GM19035 (cell line): Measurements from ENCODE around the gene RPRD1B.

ENCODE experiments used
- ATAC-seq: cut with Tn5 transposase; IDR thresholded peaks from one replicate; pipeline ENCODE4 v1.9.1; 2021; ENCODE audit not compliant: unreplicated experiment

Gene RPRD1B

GRCh38 chr20:38034108-38034649, 633 bp downstream of the RPRD1B start:
- ATAC-seq, result peak; percentile 8

- no peak for ATAC-seq
Measured at GRCh38 chr20:38034961-38035360, 1.4 kb downstream of the RPRD1B start.

- no peak for ATAC-seq
Measured at GRCh38 chr20:38036366-38036765, 2.8 kb downstream of the RPRD1B start.

GRCh38 chr20:38040276-38040675, 6.7 kb downstream of the RPRD1B start:
- ATAC-seq, result no peak

GRCh38 chr20:38043512-38044300, 10.2 kb downstream of the RPRD1B start:
- ATAC-seq, result no peak

- no peak for ATAC-seq
Measured at GRCh38 chr20:38044685-38045084, 11.1 kb downstream of the RPRD1B start.

- ATAC-seq, result no peak
Measured at GRCh38 chr20:38046572-38046971, 13.0 kb downstream of the RPRD1B start.

GRCh38 chr20:38049800-38050199, 16.3 kb downstream of the RPRD1B start:
- no peak for ATAC-seq

GRCh38 chr20:38050686-38051085, 17.1 kb downstream of the RPRD1B start:
- no peak for ATAC-seq

- no peak for ATAC-seq
Measured at GRCh38 chr20:38052870-38053269, 19.3 kb downstream of the RPRD1B start.

GRCh38 chr20:38054647-38055046, 21.1 kb downstream of the RPRD1B start:
- no peak for ATAC-seq

GRCh38 chr20:38055294-38055693, 21.7 kb downstream of the RPRD1B start:
- no peak for ATAC-seq

GRCh38 chr20:38055848-38056247, 22.3 kb downstream of the RPRD1B start:
- ATAC-seq, result no peak

- no peak for ATAC-seq
Measured at GRCh38 chr20:38057351-38057972, 23.9 kb downstream of the RPRD1B start.

GRCh38 chr20:38059832-38060231, 26.3 kb downstream of the RPRD1B start:
- no peak for ATAC-seq

- no peak for ATAC-seq
Measured at GRCh38 chr20:38060536-38060935, 27.0 kb downstream of the RPRD1B start.

GRCh38 chr20:38061109-38061508, 27.6 kb downstream of the RPRD1B start:
- no peak for ATAC-seq

- no peak for ATAC-seq
Measured at GRCh38 chr20:38062890-38063289, 29.3 kb downstream of the RPRD1B start.

GRCh38 chr20:38063911-38064530, 30.5 kb downstream of the RPRD1B start:
- no peak for ATAC-seq

- ATAC-seq, result no peak
Measured at GRCh38 chr20:38065764-38066375, 32.3 kb downstream of the RPRD1B start.

GRCh38 chr20:38066969-38067716, 33.6 kb downstream of the RPRD1B start:
- no peak for ATAC-seq
